OCI-LY3 (cell line): ENCODE data around the gene ZNF285.
"Not testable (repeated sequence)": the region's sequence is repeated elsewhere in the genome, so short reads cannot be mapped to it uniquely, and the experiment has no call there.

Source experiments
- H2AFZ ChIP-seq: fragments of 200-600, 300-600 bp; shearing (Covaris generic); 2 replicates; pipeline ENCODE4 v1.6.0; 2014; ENCODE audit warnings: antibody characterized with exemption, low read depth, low read length
- H3K27ac ChIP-seq: fragments of 200-600, 300-600 bp; sonication (generic); 2 replicates; pipeline ENCODE4 v1.5.1; 2014; ENCODE audit warnings: mild to moderate bottlenecking, low read length, moderate library complexity, mixed read lengths
- H3K27me3 ChIP-seq: fragments of 200-600, 300-600 bp; sonication (generic); 2 replicates; pipeline ENCODE4 v1.6.1; 2014; ENCODE audit warnings: low read depth, low read length, mixed read lengths
- H3K36me3 ChIP-seq: fragments of 200-600, 300-600 bp; sonication (generic); replicated peaks from 2 replicates; pipeline ENCODE3; 2014; ENCODE audit warnings: low read depth, low read length, mixed read lengths
- H3K4me1 ChIP-seq: fragments of 300-600, 200-600 bp; sonication (generic); 2 replicates; pipeline ENCODE4 v1.6.1; 2014; ENCODE audit warnings: low read length, mixed read lengths
- H3K4me2 ChIP-seq: fragments of 200-600, 300-600 bp; sonication (generic); 2 replicates; pipeline ENCODE4 v1.6.1; 2014; ENCODE audit warnings: low read length, mixed read lengths
- H3K4me3 ChIP-seq: fragments of 300-600, 200-600 bp; sonication (generic); 2 replicates; pipeline ENCODE4 v1.5.1; 2014; ENCODE audit warnings: antibody characterized with exemption, mild to moderate bottlenecking, low read length, moderate library complexity
- H3K79me2 ChIP-seq: fragments of 300-600, 200-600 bp; shearing (Covaris generic); 2 replicates; pipeline ENCODE4 v1.6.1; 2014; ENCODE audit warnings: mild to moderate bottlenecking, low read length, mixed read lengths
- H3K9ac ChIP-seq: fragments of 300-600, 200-600 bp; shearing (Covaris generic); 2 replicates; pipeline ENCODE4 v1.6.0; 2014; ENCODE audit warnings: mild to moderate bottlenecking, low read length, moderate library complexity
- H3K9me3 ChIP-seq: fragments of 200-600, 300-600 bp; shearing (Covaris generic); 2 replicates; pipeline ENCODE4 v1.6.1; 2014; ENCODE audit warnings: low read length, mixed read lengths; ENCODE audit not compliant: insufficient read depth
- H4K20me1 ChIP-seq: fragments of 200-600, 300-600 bp; sonication (generic); 2 replicates; pipeline ENCODE4 v1.6.1; 2016; ENCODE audit warnings: low read length, mixed read lengths; ENCODE audit not compliant: insufficient read depth
- EZH2phosphoT487 ChIP-seq: fragments of 200-600 bp; shearing (Covaris generic); IDR thresholded peaks from 2 replicates; pipeline ENCODE4 v1.6.1; 2018; ENCODE audit warnings: antibody characterized with exemption, mixed run types, low read depth
- TF ChIP-seq, protein P1 (sequence below): fragments of 200-600, 300-600 bp; sonication (generic); IDR thresholded peaks from 2 replicates; pipeline ENCODE4 v1.5.1; 2014; ENCODE audit warnings: antibody characterized with exemption, low read length, low read depth

ZNF285 gene

DNA sequence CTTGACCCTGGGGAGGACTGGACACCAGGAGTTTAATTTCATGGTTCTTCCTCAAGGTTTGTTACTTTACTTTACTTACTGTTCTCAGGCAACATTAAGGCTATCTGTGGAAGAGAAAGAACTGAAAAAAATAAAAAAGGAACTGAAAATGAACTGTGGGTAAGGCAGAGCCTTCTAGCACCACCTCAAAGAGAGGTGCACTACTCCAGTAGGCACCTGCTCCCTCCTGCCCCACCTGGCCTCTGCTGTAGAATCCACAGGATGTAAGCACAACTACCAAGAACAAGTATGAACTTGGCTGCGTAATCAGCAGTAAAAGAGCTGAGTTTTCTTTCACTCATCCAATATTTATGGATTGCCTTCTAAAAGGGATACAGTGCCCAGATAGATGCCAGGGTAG is 57.2 kb downstream of the ZNF285 start:
- TF ChIP-seq EZH2phosphoT487 = no peak
- TF ChIP-seq, protein P1, sequence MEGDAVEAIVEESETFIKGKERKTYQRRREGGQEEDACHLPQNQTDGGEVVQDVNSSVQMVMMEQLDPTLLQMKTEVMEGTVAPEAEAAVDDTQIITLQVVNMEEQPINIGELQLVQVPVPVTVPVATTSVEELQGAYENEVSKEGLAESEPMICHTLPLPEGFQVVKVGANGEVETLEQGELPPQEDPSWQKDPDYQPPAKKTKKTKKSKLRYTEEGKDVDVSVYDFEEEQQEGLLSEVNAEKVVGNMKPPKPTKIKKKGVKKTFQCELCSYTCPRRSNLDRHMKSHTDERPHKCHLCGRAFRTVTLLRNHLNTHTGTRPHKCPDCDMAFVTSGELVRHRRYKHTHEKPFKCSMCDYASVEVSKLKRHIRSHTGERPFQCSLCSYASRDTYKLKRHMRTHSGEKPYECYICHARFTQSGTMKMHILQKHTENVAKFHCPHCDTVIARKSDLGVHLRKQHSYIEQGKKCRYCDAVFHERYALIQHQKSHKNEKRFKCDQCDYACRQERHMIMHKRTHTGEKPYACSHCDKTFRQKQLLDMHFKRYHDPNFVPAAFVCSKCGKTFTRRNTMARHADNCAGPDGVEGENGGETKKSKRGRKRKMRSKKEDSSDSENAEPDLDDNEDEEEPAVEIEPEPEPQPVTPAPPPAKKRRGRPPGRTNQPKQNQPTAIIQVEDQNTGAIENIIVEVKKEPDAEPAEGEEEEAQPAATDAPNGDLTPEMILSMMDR = no peak
- Histone ChIP-seq H3K4me3 (no peak overlapping the region), H3K79me2 (no peaks in the 10 kb centered on the region), H3K27me3 (no peaks in the 10 kb centered on the region), H3K4me1 (peaks cover 11% of the 10 kb centered on the region), H3K4me2 (no peak overlapping the region), H3K27ac (no peak overlapping the region), H3K36me3 (no peaks in the 10 kb centered on the region), H2AFZ (no peak overlapping the region), H4K20me1 (no peaks in the 10 kb centered on the region), H3K9ac (no peak overlapping the region), H3K9me3 (peaks cover 6% of the 10 kb centered on the region; the same call in 1 of the 2 replicates)

DNA sequence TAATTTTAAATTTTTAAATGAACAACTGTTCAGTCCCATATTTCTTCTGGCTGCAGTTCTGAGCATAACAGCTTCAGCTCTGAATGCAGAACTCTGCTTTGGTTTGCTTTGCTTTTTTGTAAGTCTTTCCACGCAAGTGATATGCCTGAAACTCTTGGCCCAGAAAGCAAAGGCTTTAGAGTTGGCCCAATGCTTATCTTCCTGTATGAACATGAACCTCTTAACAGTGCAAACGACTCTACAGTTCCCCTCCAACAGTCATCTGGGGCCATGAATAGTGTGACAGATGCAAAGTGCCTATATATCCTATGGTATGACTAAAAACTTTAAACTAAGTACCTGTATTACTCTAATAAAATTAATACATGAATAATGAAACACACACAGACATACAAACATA is 59.6 kb downstream of the ZNF285 start:
- H3K27me3 ChIP-seq = no peaks in the 10 kb centered on the region
- no peaks in the 10 kb centered on the region for H4K20me1 ChIP-seq
- H3K4me2 ChIP-seq = no peak overlapping the region
- peaks cover 11% of the 10 kb centered on the region for H3K4me1 ChIP-seq
- H3K9me3 ChIP-seq = no peaks in the 10 kb centered on the region
- no peak for TF ChIP-seq EZH2phosphoT487
- TF ChIP-seq, protein P1 = no peak
- H3K9ac ChIP-seq = no peak overlapping the region
- H3K79me2 ChIP-seq = no peaks in the 10 kb centered on the region
- no peak overlapping the region for H2AFZ ChIP-seq
- no peaks in the 10 kb centered on the region for H3K36me3 ChIP-seq
- no peak overlapping the region for H3K27ac ChIP-seq
- no peak overlapping the region for H3K4me3 ChIP-seq

DNA sequence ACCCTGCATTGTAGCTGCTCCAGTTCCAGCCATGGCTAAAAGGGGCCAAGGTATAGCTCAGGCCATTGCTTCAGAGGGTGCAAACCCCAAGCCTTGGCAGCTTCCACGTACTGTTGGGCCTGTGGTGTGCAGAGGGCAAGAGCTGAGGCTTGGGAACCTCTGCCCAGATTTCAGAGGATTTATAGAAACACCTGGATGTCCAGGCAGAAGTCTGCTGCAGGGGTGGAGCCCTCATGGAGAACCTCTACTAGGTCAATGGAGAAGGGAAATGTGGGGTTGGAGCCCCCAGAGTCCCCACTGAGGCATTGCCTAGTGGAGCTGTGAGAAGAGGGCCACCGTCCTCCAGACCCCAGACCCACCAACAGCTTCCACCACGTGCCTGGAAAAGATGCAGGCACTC is 66.8 kb downstream of the ZNF285 start:
- H3K4me1 ChIP-seq, H3K27me3 ChIP-seq, H3K4me2 ChIP-seq, H4K20me1 ChIP-seq, H3K4me3 ChIP-seq, H3K27ac ChIP-seq, H2AFZ ChIP-seq, H3K79me2 ChIP-seq, H3K9ac ChIP-seq, H3K36me3 ChIP-seq: not testable (repeated sequence)
- peaks cover 36% of the 10 kb centered on the region for H3K9me3 ChIP-seq
